ENCODE measurements around the gene NFIC.
A peak's percentile ranks its signal among the peaks of the same experiment; 100 is the strongest.

Gene NFIC

GRCh38 chr19:3441089-3441985 is 75.0 kb downstream of the NFIC start:
- no peak overlapping the region for H4K91ac ChIP-seq (ENCODE audit: low read length)
- peaks cover 65 to 69% of the 10 kb centered on the region in 2 experiments for H3K36me3 ChIP-seq (ENCODE audit: control insufficient read depth in 1 of 2, insufficient read depth in 2 of 2, low read depth in 1 of 2, low read length in 2 of 2)
- no peak overlapping the region for H3K9ac ChIP-seq (ENCODE audit: low read length)
- no peak overlapping the region for H2BK12ac ChIP-seq (ENCODE audit: low read length in 2 of 2)
- no peak for DNase-seq
- no peak overlapping the region for H3K18ac ChIP-seq (ENCODE audit: low read depth in 1 of 2, low read length in 2 of 2)
- no peak overlapping the region for H2BK5ac ChIP-seq (ENCODE audit: low read depth, low read length, poor library complexity, severe bottlenecking)
- no peak overlapping the region for H3K23ac ChIP-seq (ENCODE audit: low read length in 2 of 2)
- no peak overlapping the region for H3K27ac ChIP-seq (ENCODE audit: low read length, poor library complexity, severe bottlenecking)
- H3K4ac ChIP-seq (ENCODE audit: low read depth in 1 of 2, low read length in 2 of 2), result no peak overlapping the region
- H4K8ac ChIP-seq (ENCODE audit: low read length), result no peak overlapping the region
- H2AFZ ChIP-seq (ENCODE audit: low read depth, low read length), result no peak overlapping the region
- peaks cover 20% of the 10 kb centered on the region for H3K4me1 ChIP-seq (ENCODE audit: control insufficient read depth, insufficient read depth, low read depth, low read length)
- WGBS, result 75% methylated on average over 25 of the region's 25 CpGs
- no peak overlapping the region for H2BK120ac ChIP-seq (ENCODE audit: low read depth, low read length)
- H2AK5ac ChIP-seq (ENCODE audit: low read length, severe bottlenecking), result no peak overlapping the region
- no peak overlapping the region for H2BK15ac ChIP-seq (ENCODE audit: low read depth, poor library complexity, severe bottlenecking)
- no peaks in the 10 kb centered on the region for H3K9me3 ChIP-seq (ENCODE audit: control insufficient read depth, low read length)
- H3K79me1 ChIP-seq (replicated peaks; ENCODE audit: low read length, poor library complexity, severe bottlenecking), result peaks cover 48% of the 10 kb centered on the region
- no peak overlapping the region for H3K4me3 ChIP-seq (ENCODE audit: insufficient read depth in 1 of 2, low read depth in 1 of 2, low read length in 2 of 2)
- H3K14ac ChIP-seq (ENCODE audit: low read length in 2 of 2), result no peak overlapping the region
- no peaks in the 10 kb centered on the region for H3K27me3 ChIP-seq (ENCODE audit: control insufficient read depth in 1 of 2, insufficient read depth in 1 of 2, low read length in 2 of 2)
- H3K4me2 ChIP-seq (ENCODE audit: low read length, poor library complexity, severe bottlenecking), result no peak overlapping the region

GRCh38 chr19:3441986-3442329 is 75.6 kb downstream of the NFIC start:
- Histone ChIP-seq H3K79me1 (replicated peaks; ENCODE audit: low read length, poor library complexity, severe bottlenecking) (peaks cover 46% of the 10 kb centered on the region), H3K4me1 (ENCODE audit: control insufficient read depth, insufficient read depth, low read depth, low read length) (peaks cover 20% of the 10 kb centered on the region), H2BK5ac (ENCODE audit: low read depth, low read length, poor library complexity, severe bottlenecking) (no peak overlapping the region), H3K4me3 (ENCODE audit: insufficient read depth in 1 of 2, low read depth in 1 of 2, low read length in 2 of 2) (peak overlapping the region in 1 of 2 experiments; percentile 7), H3K4me2 (ENCODE audit: low read length, poor library complexity, severe bottlenecking) (no peak overlapping the region), H3K4ac (ENCODE audit: low read depth in 1 of 2, low read length in 2 of 2) (peak overlapping the region in 1 of 2 experiments; percentile 59), H2BK120ac (ENCODE audit: low read depth, low read length) (no peak overlapping the region), H2BK12ac (ENCODE audit: low read length in 2 of 2) (peak overlapping the region in 1 of 2 experiments; percentile 2), H4K91ac (ENCODE audit: low read length) (no peak overlapping the region), H2AK5ac (ENCODE audit: low read length, severe bottlenecking) (no peak overlapping the region), H2BK15ac (ENCODE audit: low read depth, poor library complexity, severe bottlenecking) (no peak overlapping the region), H2AFZ (ENCODE audit: low read depth, low read length) (no peak overlapping the region), H3K14ac (ENCODE audit: low read length in 2 of 2) (no peak overlapping the region), H3K18ac (ENCODE audit: low read depth in 1 of 2, low read length in 2 of 2) (no peak overlapping the region), H4K8ac (ENCODE audit: low read length) (no peak overlapping the region), H3K23ac (ENCODE audit: low read length in 2 of 2) (no peak overlapping the region), H3K27ac (ENCODE audit: low read length, poor library complexity, severe bottlenecking) (no peak overlapping the region), H3K9me3 (ENCODE audit: control insufficient read depth, low read length) (no peaks in the 10 kb centered on the region), H3K36me3 (ENCODE audit: control insufficient read depth in 1 of 2, insufficient read depth in 2 of 2, low read depth in 1 of 2, low read length in 2 of 2) (peaks cover 64 to 69% of the 10 kb centered on the region in 2 experiments), H3K9ac (ENCODE audit: low read length) (no peak overlapping the region), H3K27me3 (ENCODE audit: control insufficient read depth in 1 of 2, insufficient read depth in 1 of 2, low read length in 2 of 2) (no peaks in the 10 kb centered on the region)
- 73% methylated on average over 14 of the region's 14 CpGs for WGBS
- DNase-seq, result no peak

- no peak for DNase-seq
- Histone ChIP-seq H3K79me1 (replicated peaks; ENCODE audit: low read length, poor library complexity, severe bottlenecking) (peaks cover 47% of the 10 kb centered on the region), H3K27ac (ENCODE audit: low read length, poor library complexity, severe bottlenecking) (no peak overlapping the region), H3K9me3 (ENCODE audit: control insufficient read depth, low read length) (no peaks in the 10 kb centered on the region), H3K4ac (ENCODE audit: low read depth in 1 of 2, low read length in 2 of 2) (no peak overlapping the region), H3K36me3 (ENCODE audit: control insufficient read depth in 1 of 2, insufficient read depth in 2 of 2, low read depth in 1 of 2, low read length in 2 of 2) (peaks cover 66 to 70% of the 10 kb centered on the region in 2 experiments), H3K27me3 (ENCODE audit: control insufficient read depth in 1 of 2, insufficient read depth in 1 of 2, low read length in 2 of 2) (no peaks in the 10 kb centered on the region), H2AFZ (ENCODE audit: low read depth, low read length) (no peak overlapping the region), H2BK15ac (ENCODE audit: low read depth, poor library complexity, severe bottlenecking) (no peak overlapping the region), H3K4me2 (ENCODE audit: low read length, poor library complexity, severe bottlenecking) (no peak overlapping the region), H3K9ac (ENCODE audit: low read length) (no peak overlapping the region), H3K14ac (ENCODE audit: low read length in 2 of 2) (no peak overlapping the region), H3K4me3 (ENCODE audit: insufficient read depth in 1 of 2, low read depth in 1 of 2, low read length in 2 of 2) (no peak overlapping the region), H2AK5ac (ENCODE audit: low read length, severe bottlenecking) (no peak overlapping the region), H2BK5ac (ENCODE audit: low read depth, low read length, poor library complexity, severe bottlenecking) (no peak overlapping the region), H4K8ac (ENCODE audit: low read length) (no peak overlapping the region), H3K4me1 (ENCODE audit: control insufficient read depth, insufficient read depth, low read depth, low read length) (peaks cover 20% of the 10 kb centered on the region), H4K91ac (ENCODE audit: low read length) (no peak overlapping the region), H3K23ac (ENCODE audit: low read length in 2 of 2) (no peak overlapping the region), H3K18ac (ENCODE audit: low read depth in 1 of 2, low read length in 2 of 2) (no peak overlapping the region), H2BK120ac (ENCODE audit: low read depth, low read length) (no peak overlapping the region), H2BK12ac (ENCODE audit: low read length in 2 of 2) (peak overlapping the region in 1 of 2 experiments; percentile 69)
- WGBS, result 97% methylated on average over 15 of the region's 15 CpGs
Observed at GRCh38 chr19:3442487-3443071, 76.2 kb downstream of the NFIC start.

All from mesenchymal stem cell (in vitro differentiated cells and primary cell).